ENCODE data around the gene EFS.
"Not testable (repeated sequence)": the region's sequence is repeated elsewhere in the genome, so short reads cannot be mapped to it uniquely, and the experiment has no call there.

EFS gene

GRCh38 chr14:23326491-23327332, 38.3 kb downstream of the EFS start:
- DNase-seq (ENCODE audit: low read depth in 2 of 2), result no peak

- not testable (repeated sequence) for DNase-seq (ENCODE audit: low read depth in 2 of 2)
Observed at GRCh38 chr14:23325746-23326145, 39.2 kb downstream of the EFS start.

- DNase-seq (ENCODE audit: low read depth in 2 of 2), result no peak
Observed at GRCh38 chr14:23324993-23325392, 40.0 kb downstream of the EFS start.

- no peak for DNase-seq (ENCODE audit: low read depth in 2 of 2)
Observed at GRCh38 chr14:23324455-23324846, 40.5 kb downstream of the EFS start.

- DNase-seq (ENCODE audit: low read depth in 2 of 2), result no peak
Observed at GRCh38 chr14:23323838-23324454, 41.0 kb downstream of the EFS start.

- no peak for DNase-seq (ENCODE audit: low read depth in 2 of 2)
Observed at GRCh38 chr14:23322568-23323517, 42.1 kb downstream of the EFS start.

GRCh38 chr14:23321572-23322547, 43.1 kb downstream of the EFS start:
- DNase-seq (ENCODE audit: low read depth in 2 of 2), result peak; percentile 45 to 64

GRCh38 chr14:23320584-23321571, 44.1 kb downstream of the EFS start, which contains the start of gene PABPN1:
Gene PABPN1 (plus strand): TSS chr14:23321457. CDS start chr14:23321470, 13 bp downstream.
- peak; percentile 95 to 97 for DNase-seq (ENCODE audit: low read depth in 2 of 2)

- DNase-seq (ENCODE audit: low read depth in 2 of 2), result no peak
Observed at GRCh38 chr14:23319746-23320583, 45.0 kb downstream of the EFS start.

- no peak for DNase-seq (ENCODE audit: low read depth in 2 of 2)
Observed at GRCh38 chr14:23316300-23316699, 48.7 kb downstream of the EFS start.

- no peak for DNase-seq (ENCODE audit: low read depth in 2 of 2)
Observed at GRCh38 chr14:23310546-23310945, 54.4 kb downstream of the EFS start.

- no peak for DNase-seq (ENCODE audit: low read depth in 2 of 2)
Observed at GRCh38 chr14:23308721-23309445, 56.1 kb downstream of the EFS start.

GRCh38 chr14:23307687-23308644, 57.0 kb downstream of the EFS start:
- no peak for DNase-seq (ENCODE audit: low read depth in 2 of 2)

GRCh38 chr14:23307146-23307530, 57.8 kb downstream of the EFS start:
- no peak for DNase-seq (ENCODE audit: low read depth in 2 of 2)

GRCh38 chr14:23306412-23307145, 58.4 kb downstream of the EFS start, which contains the start of gene BCL2L2:
Gene BCL2L2 (plus strand): TSS chr14:23306833. CDS start chr14:23307768, 935 bp downstream.
- DNase-seq (ENCODE audit: low read depth in 2 of 2), result no peak

All from stimulated activated CD8-positive, alpha-beta memory T cell treated with anti-CD3 and anti-CD28 coated beads, Interleukin-15, amount 100 ng/mL, for 48 hours (primary cell).